OCI-LY7 (cell line): ENCODE data around the gene TMEM139. TPM values are rescaled to one million over a fixed set of nuclear protein-coding genes. Genes with fewer than 3 reads are reported as not detected.

Experiments used
- BruUV-seq: library from RNA; stranded (reverse); fragments of 400-500 nt; replicated peaks from 2 replicates; lab custom pipeline; 2021; lab: Mats Ljungman, UMichigan
- CTCF ChIA-PET: fragments of 300-600 bp; sonication (Branson Sonifier 250); formaldehyde crosslinking; loops from one replicate; lab custom pipeline; 2022; ENCODE audit warnings: antibody characterized with exemption; ENCODE audit not compliant: unreplicated experiment; lab: Charles Lee
- POLR2A ChIA-PET: fragments of 300-600 bp; sonication (Branson Sonifier 250); formaldehyde crosslinking; loops from one replicate; lab custom pipeline; 2022; ENCODE audit warnings: antibody characterized with exemption; lab: Charles Lee
- DNase-seq: peaks from one replicate; pipeline ENCODE4 v3.0.0-alpha.2; 2015; ENCODE audit warnings: low spot score
- H2AFZ ChIP-seq: fragments of 200-600 bp; sonication (generic), shearing (Covaris generic); 2 replicates; pipeline ENCODE4 v1.6.1; 2014; ENCODE audit warnings: mild to moderate bottlenecking, antibody characterized with exemption, low read length, moderate library complexity
- H3K27ac ChIP-seq: fragments of 200-600 bp; sonication (generic); 2 replicates; pipeline ENCODE4 v1.5.1; 2014; ENCODE audit warnings: mixed run types, low read depth, mild to moderate bottlenecking, moderate library complexity, low read length, inconsistent platforms; ENCODE audit not compliant: poor library complexity, severe bottlenecking
- H3K36me3 ChIP-seq: fragments of 200-600 bp; sonication (generic); 2 replicates; pipeline ENCODE4 v1.6.1; 2014; ENCODE audit warnings: mild to moderate bottlenecking, antibody characterized with exemption, low read length, moderate library complexity, mixed read lengths; ENCODE audit not compliant: insufficient read depth
- H3K4me1 ChIP-seq: fragments of 200-600 bp; sonication (generic); 2 replicates; pipeline ENCODE4 v1.5.1; 2014; ENCODE audit warnings: mild to moderate bottlenecking, low read length; ENCODE audit not compliant: insufficient read depth, poor library complexity, severe bottlenecking
- H3K4me2 ChIP-seq: fragments of 200-600 bp; sonication (generic); 2 replicates; pipeline ENCODE4 v1.6.1; 2014; ENCODE audit warnings: mild to moderate bottlenecking, low read length
- H3K4me3 ChIP-seq: fragments of 200-600 bp; sonication (generic); 2 replicates; pipeline ENCODE4 v1.5.1; 2014; ENCODE audit warnings: mild to moderate bottlenecking, low read depth, low read length; ENCODE audit not compliant: poor library complexity, severe bottlenecking
- H3K79me2 ChIP-seq: fragments of 200-600 bp; sonication (generic); 2 replicates; pipeline ENCODE4 v1.6.1; 2016; ENCODE audit warnings: low read depth, mild to moderate bottlenecking, low read length, moderate library complexity, mixed read lengths; ENCODE audit not compliant: insufficient read depth
- H3K9me2 ChIP-seq: fragments of 200-600 bp; sonication (generic); 2 replicates; pipeline ENCODE4 v1.6.1; 2016; ENCODE audit warnings: mild to moderate bottlenecking, low read length, mixed read lengths; ENCODE audit not compliant: insufficient read depth
- H3K9me3 ChIP-seq: fragments of 200-600 bp; sonication (generic); 2 replicates; pipeline ENCODE4 v1.6.1; 2014; ENCODE audit warnings: mild to moderate bottlenecking, mixed run types, low read length, mixed read lengths
- H4K20me1 ChIP-seq: fragments of 200-600 bp; sonication (generic); 2 replicates; pipeline ENCODE4 v1.6.1; 2014; ENCODE audit warnings: mild to moderate bottlenecking, antibody characterized with exemption, low read length, moderate library complexity, mixed read lengths; ENCODE audit not compliant: insufficient read depth
- CTCF ChIP-seq: fragments of 200-600 bp; sonication (generic); conservative IDR thresholded peaks from 2 replicates; pipeline ENCODE4 v1.5.1; 2014; ENCODE audit warnings: mild to moderate bottlenecking, antibody characterized with exemption, low read length, moderate library complexity, mixed read lengths
- EZH2phosphoT487 ChIP-seq: fragments of 200-600 bp; sonication (generic); IDR thresholded peaks from 2 replicates; pipeline ENCODE4 v1.6.1; 2018; ENCODE audit warnings: low read depth, borderline replicate concordance, mild to moderate bottlenecking, mixed run types, antibody characterized with exemption, low read length, moderate library complexity, mixed read lengths
- intact Hi-C: fragments of 100-400 bp; cut with micrococcal nuclease; formaldehyde crosslinking; loops from one replicate; pipeline ENCODE4 v1.10.0; 2022; ENCODE audit not compliant: unreplicated experiment
- total RNA-seq, 2 experiments: library from RNA; depleted of rRNA in 1 of 2; stranded (reverse); fragments of >200 nt in 1 of 2; shearing (Covaris generic) in 1 of 2; gene quantifications; 2 replicates each; pipeline ENCODE4 v1.2.3, GENCODE V29; 2014 to 2022

Gene TMEM139
- total RNA-seq, 2 experiments from 2014 or later: 0.46 TPM; not detected in 1

GRCh38 chr7:143329471-143330170 lies 44.9 kb downstream of the TMEM139 start:
- H3K9me2 ChIP-seq: no peaks in the 10 kb centered on the region
- no peaks in the 10 kb centered on the region for H3K79me2 ChIP-seq
- H3K36me3 ChIP-seq: no peaks in the 10 kb centered on the region
- H3K9me3 ChIP-seq: no peaks in the 10 kb centered on the region
- no peak overlapping the region for H3K27ac ChIP-seq
- DNase-seq: no peak
- no peaks in the 10 kb centered on the region for H4K20me1 ChIP-seq
- H3K4me2 ChIP-seq: no peak overlapping the region
- H3K4me3 ChIP-seq: no peak overlapping the region
- BruUV-seq: no TSS peak
- TF ChIP-seq CTCF (no peak), EZH2phosphoT487 (no peak)
- ChIA-PET POLR2A (interaction anchor here (0.7 kb wide), 2 partner anchors 13 to 16 kb away, joined by 3 to 8 read pairs; no protein-coding TSS in a partner anchor), CTCF (no interaction called here)
- intact Hi-C loops: loop anchor here (5.0 kb wide), 1 partner anchor 88 kb away; no protein-coding TSS in a partner anchor
- no peak overlapping the region for H2AFZ ChIP-seq
- peaks cover 28% of the 10 kb centered on the region for H3K4me1 ChIP-seq

- TF ChIP-seq CTCF: no peak
- TF ChIP-seq EZH2phosphoT487: no peak
- intact Hi-C loops: no loop called here
- no peaks in the 10 kb centered on the region for H3K9me3 ChIP-seq
- H4K20me1 ChIP-seq: no peaks in the 10 kb centered on the region
- no peak overlapping the region for H3K4me3 ChIP-seq
- H3K9me2 ChIP-seq: no peaks in the 10 kb centered on the region
- DNase-seq: no peak
- H2AFZ ChIP-seq: no peak overlapping the region
- H3K36me3 ChIP-seq: no peaks in the 10 kb centered on the region
- H3K4me1 ChIP-seq: peaks cover 12% of the 10 kb centered on the region
- no peak overlapping the region for H3K27ac ChIP-seq
- H3K4me2 ChIP-seq: no peak overlapping the region
- no TSS peak for BruUV-seq
- ChIA-PET CTCF (no interaction called here), POLR2A (no interaction called here)
- H3K79me2 ChIP-seq: no peaks in the 10 kb centered on the region
Observed at GRCh38 chr7:143331179-143331801, 46.5 kb downstream of the TMEM139 start.

- TF ChIP-seq CTCF (no peak), EZH2phosphoT487 (no peak)
- H3K79me2 ChIP-seq: no peaks in the 10 kb centered on the region
- ChIA-PET CTCF (no interaction called here), POLR2A (interaction anchor here (2.1 kb wide), 1 partner anchor 8 kb away, joined by 4 read pairs; no protein-coding TSS in a partner anchor)
- H3K4me3 ChIP-seq: no peak overlapping the region
- H3K9me3 ChIP-seq: no peaks in the 10 kb centered on the region
- H4K20me1 ChIP-seq: no peaks in the 10 kb centered on the region
- no peaks in the 10 kb centered on the region for H3K36me3 ChIP-seq
- H3K4me2 ChIP-seq: no peak overlapping the region
- no peak overlapping the region for H2AFZ ChIP-seq
- intact Hi-C loops: no loop called here
- no peaks in the 10 kb centered on the region for H3K4me1 ChIP-seq
- H3K27ac ChIP-seq: no peak overlapping the region
- no TSS peak for BruUV-seq
- no peaks in the 10 kb centered on the region for H3K9me2 ChIP-seq
- DNase-seq: no peak
Observed at GRCh38 chr7:143334244-143334643, 49.5 kb downstream of the TMEM139 start.
